ENCODE results near the gene SYT2. TPM values are rescaled to one million over a fixed set of nuclear protein-coding genes. Genes with fewer than 3 reads are reported as not detected.

SYT2 gene
- total and polyA plus RNA-seq, 10 of the 15 experiments (the other 5 are each of a cell fraction or from before 2014, with no cell fraction given) = not detected

- no peak overlapping the region for H3K4me3 ChIP-seq
- no peak overlapping the region for H3K4me2 ChIP-seq (ENCODE audit: control insufficient read depth, insufficient read depth)
- peaks cover 0 to 2% of the 10 kb centered on the region in 2 experiments; a peak in 2 of 4 replicates for H3K27me3 ChIP-seq (replicated peaks in 1 of 2; ENCODE audit: control insufficient read depth in 2 of 2, insufficient read depth in 2 of 2, low read length in 1 of 2)
- H3K9ac ChIP-seq (ENCODE audit: control insufficient read depth, insufficient read depth, low read length) = no peak overlapping the region
- DNase-seq (ENCODE audit: low read depth, low spot score) (no peak), FAIRE-seq (no peak), ATAC-seq (no peak)
- in situ Hi-C loops (cut with MboI) (no loop called here), intact Hi-C loops (cut with micrococcal nuclease; ENCODE audit: unreplicated experiment) (no loop called here)
- H3K27ac ChIP-seq (ENCODE audit: control insufficient read depth, insufficient read depth) = no peak overlapping the region
- peaks cover 3% of the 10 kb centered on the region; the same call in 1 of the 3 replicates for H3K9me3 ChIP-seq (replicated peaks; ENCODE audit: control insufficient read depth, insufficient read depth, low read length)
- ChIA-PET RAD21 (ENCODE audit: unreplicated experiment) (interaction anchor here (1.2 kb wide), 1 partner anchor 9 kb away, joined by 3 read pairs; no protein-coding TSS in a partner anchor), CTCF (interaction anchor here (0.7 kb wide), 1 partner anchor 32 kb away, joined by 3 read pairs; no protein-coding TSS in a partner anchor), SMC1A (ENCODE audit: uncharacterized antibody, unreplicated experiment) (no interaction called here), POLR2A (no interaction called here)
- no peak overlapping the region for H2AFZ ChIP-seq (ENCODE audit: control insufficient read depth, low read depth, low read length)
- no peaks in the 10 kb centered on the region for H3K4me1 ChIP-seq (ENCODE audit: control insufficient read depth, insufficient read depth, low read length)
- no TSS peak for BruUV-seq (replicated peaks)
- WGBS (ENCODE audit: insufficient coverage, insufficient replicate concordance, low lambda C conversion rate, missing lambda C conversion rate) = 68% methylated on average over 2 of the region's 2 CpGs
- TF ChIP-seq REST (IDR thresholded peaks at IDR 0.05; ENCODE audit: low read depth, low read length) (peak; percentile 61; the same call in 1 of the 2 replicates), NFIC (IDR thresholded peaks at IDR 0.05; ENCODE audit: low read depth, low read length) (no peak)
- no peaks in the 10 kb centered on the region for H4K20me1 ChIP-seq (ENCODE audit: control insufficient read depth, insufficient read depth)
- no peaks in the 10 kb centered on the region for H3K36me3 ChIP-seq (ENCODE audit: control insufficient read depth in 2 of 2, insufficient read depth in 2 of 2, low read length in 1 of 2)
- no peaks in the 10 kb centered on the region for H3K79me2 ChIP-seq (ENCODE audit: control insufficient read depth, insufficient read depth, low read length)
Observed at GRCh38 chr1:202680586-202681352, 29.5 kb downstream of the SYT2 start.
